ENCODE results near the gene DHRS7B.

The DHRS7B gene

DNA sequence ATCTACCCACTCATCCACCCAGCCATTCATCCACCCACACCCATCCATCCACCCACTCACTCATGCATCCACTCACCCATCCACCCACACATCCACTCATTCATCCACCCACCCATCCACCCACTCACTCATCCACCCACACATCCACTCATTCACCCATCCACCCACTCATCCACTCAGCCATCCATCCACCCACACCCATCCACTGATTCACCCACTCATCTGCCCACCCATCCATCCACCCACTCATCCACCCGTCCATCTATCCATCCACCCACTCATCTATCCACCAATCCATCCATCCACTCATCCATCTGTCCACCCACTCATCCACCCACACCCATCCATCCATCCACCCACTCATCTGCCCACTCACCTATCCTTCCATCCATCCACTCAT is 109.2 kb downstream of the DHRS7B start:
- no peak for DNase-seq (ENCODE audit: low spot score)
- TF ChIP-seq, protein P1, sequence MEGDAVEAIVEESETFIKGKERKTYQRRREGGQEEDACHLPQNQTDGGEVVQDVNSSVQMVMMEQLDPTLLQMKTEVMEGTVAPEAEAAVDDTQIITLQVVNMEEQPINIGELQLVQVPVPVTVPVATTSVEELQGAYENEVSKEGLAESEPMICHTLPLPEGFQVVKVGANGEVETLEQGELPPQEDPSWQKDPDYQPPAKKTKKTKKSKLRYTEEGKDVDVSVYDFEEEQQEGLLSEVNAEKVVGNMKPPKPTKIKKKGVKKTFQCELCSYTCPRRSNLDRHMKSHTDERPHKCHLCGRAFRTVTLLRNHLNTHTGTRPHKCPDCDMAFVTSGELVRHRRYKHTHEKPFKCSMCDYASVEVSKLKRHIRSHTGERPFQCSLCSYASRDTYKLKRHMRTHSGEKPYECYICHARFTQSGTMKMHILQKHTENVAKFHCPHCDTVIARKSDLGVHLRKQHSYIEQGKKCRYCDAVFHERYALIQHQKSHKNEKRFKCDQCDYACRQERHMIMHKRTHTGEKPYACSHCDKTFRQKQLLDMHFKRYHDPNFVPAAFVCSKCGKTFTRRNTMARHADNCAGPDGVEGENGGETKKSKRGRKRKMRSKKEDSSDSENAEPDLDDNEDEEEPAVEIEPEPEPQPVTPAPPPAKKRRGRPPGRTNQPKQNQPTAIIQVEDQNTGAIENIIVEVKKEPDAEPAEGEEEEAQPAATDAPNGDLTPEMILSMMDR (conservative IDR thresholded peaks at IDR 0.05; ENCODE audit: low read depth): no peak
- CTCF ChIA-PET: no interaction called here
- POLR2A ChIA-PET (ENCODE audit: low non-redundant PET): no interaction called here
- H3K27ac ChIP-seq: no peak overlapping the region

DNA sequence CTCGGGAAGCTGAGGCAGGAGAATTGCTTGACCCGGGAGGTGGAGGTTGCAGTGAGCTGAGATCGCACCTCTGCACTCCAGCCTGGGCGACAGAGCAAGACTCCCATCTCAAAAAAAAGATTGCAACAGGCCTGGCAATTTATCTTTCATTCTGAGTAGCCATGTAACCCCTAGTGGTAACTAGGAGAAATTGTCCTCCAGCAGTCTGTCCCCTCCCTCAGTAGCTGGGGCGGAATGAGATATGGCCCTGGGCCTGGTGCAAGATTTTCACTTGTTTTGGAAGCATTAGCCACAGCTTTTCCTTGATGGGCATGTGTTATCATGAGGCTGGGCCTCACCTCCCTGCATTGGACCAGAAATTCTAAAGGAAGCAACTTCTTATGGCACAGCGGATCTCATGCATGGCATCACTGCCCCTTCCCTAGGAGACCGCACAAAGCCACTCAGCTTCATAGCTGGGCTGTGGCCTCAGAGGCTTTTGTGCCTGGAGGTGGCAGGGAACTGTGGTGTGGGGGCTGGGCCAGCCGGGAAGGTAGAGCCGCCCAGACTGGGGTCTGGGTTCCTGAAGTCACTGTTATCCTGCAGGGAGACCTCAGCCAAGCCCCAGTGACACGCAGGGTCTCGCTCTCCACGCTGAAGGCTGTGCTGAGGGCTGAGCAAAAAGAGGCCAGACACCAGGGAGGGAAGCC is 113.1 kb downstream of the DHRS7B start:
- peak; percentile 41 for DNase-seq (ENCODE audit: low spot score)
- POLR2A ChIA-PET (ENCODE audit: low non-redundant PET): no interaction called here
- no peak overlapping the region for H3K27ac ChIP-seq
- CTCF ChIA-PET: interaction anchor here (0.8 to 0.9 kb wide), 2 partner anchors 11 to 44 kb away, joined by 3 to 4 read pairs; no protein-coding TSS in a partner anchor
- TF ChIP-seq, protein P1 (conservative IDR thresholded peaks at IDR 0.05; ENCODE audit: low read depth): peak; percentile 43

DNA sequence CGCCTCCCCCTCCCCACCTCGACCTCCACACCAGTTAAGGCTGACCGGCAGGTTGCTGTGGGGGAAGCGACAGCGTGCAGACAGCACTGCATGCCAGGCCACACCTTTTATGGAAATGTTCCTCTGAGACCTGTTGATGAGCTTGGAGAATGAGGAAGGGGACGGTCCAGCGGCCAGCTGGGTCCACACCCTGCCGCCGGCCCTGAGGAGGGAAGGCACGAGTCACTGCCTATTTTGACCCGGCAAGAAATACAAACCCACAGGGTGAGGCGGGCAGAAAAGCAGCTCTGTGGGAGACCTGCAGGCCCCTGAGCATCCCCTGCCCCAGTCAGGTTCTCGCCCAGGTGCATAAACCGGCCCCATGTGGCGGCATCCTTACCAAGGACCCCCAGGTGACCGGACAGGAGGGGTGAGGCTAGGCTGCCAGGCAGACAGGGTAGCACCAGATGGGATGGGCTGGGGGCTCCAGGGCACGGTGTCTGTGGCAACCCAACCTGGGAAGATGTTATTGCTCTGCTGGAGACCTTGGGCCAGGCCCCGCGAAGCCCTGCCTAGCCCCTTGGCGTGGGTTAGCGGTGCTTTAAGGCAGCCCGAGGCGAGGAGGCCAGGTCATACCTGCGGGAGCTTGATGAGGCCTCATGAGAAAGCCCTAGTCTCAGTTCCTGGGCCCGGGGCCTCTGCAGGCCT is 113.7 kb downstream of the DHRS7B start:
- ChIA-PET CTCF (interaction anchor here (0.6 to 0.8 kb wide), 2 partner anchors 11 to 42 kb away, joined by 3 read pairs; no protein-coding TSS in a partner anchor), POLR2A (ENCODE audit: low non-redundant PET) (no interaction called here)
- DNase-seq (ENCODE audit: low spot score): no peak
- H3K27ac ChIP-seq: no peak overlapping the region
- TF ChIP-seq, protein P1 (conservative IDR thresholded peaks at IDR 0.05; ENCODE audit: low read depth): no peak
